ENCODE data around the gene GPR157.
"Not testable (repeated sequence)": the region's sequence is repeated elsewhere in the genome, so short reads cannot be mapped to it uniquely, and the experiment has no call there.

Gene GPR157

GRCh38 chr1:9129266-9130041 is 552 bp upstream of the GPR157 start:
- Mint-ChIP-seq H3K9me3 (no peaks in the 10 kb centered on the region), H3K36me3 (no peaks in the 10 kb centered on the region), H3K4me1 (peaks cover 37% of the 10 kb centered on the region), H3K4me3 (peak overlapping the region; percentile 46), H3K27ac (peak overlapping the region; percentile 42), H3K27me3 (no peaks in the 10 kb centered on the region)

- peaks cover 37% of the 10 kb centered on the region for H3K4me1 Mint-ChIP-seq
- H3K27ac Mint-ChIP-seq = peak overlapping the region; percentile 59
- H3K4me3 Mint-ChIP-seq = peak overlapping the region; percentile 88
- no peaks in the 10 kb centered on the region for H3K27me3 Mint-ChIP-seq
- H3K36me3 Mint-ChIP-seq = no peaks in the 10 kb centered on the region
- H3K9me3 Mint-ChIP-seq = no peaks in the 10 kb centered on the region
Observed at GRCh38 chr1:9128166-9128519, 759 bp downstream of the GPR157 start.

GRCh38 chr1:9127395-9128165 is 1.3 kb downstream of the GPR157 start:
- peak overlapping the region; percentile 59 for H3K27ac Mint-ChIP-seq
- no peaks in the 10 kb centered on the region for H3K9me3 Mint-ChIP-seq
- H3K4me1 Mint-ChIP-seq = peaks cover 40% of the 10 kb centered on the region
- no peaks in the 10 kb centered on the region for H3K27me3 Mint-ChIP-seq
- H3K4me3 Mint-ChIP-seq = peak overlapping the region; percentile 88
- no peaks in the 10 kb centered on the region for H3K36me3 Mint-ChIP-seq

- peaks cover 46% of the 10 kb centered on the region for H3K4me1 Mint-ChIP-seq
- H3K27me3 Mint-ChIP-seq = no peaks in the 10 kb centered on the region
- no peak overlapping the region for H3K27ac Mint-ChIP-seq
- H3K4me3 Mint-ChIP-seq = no peak overlapping the region
- no peaks in the 10 kb centered on the region for H3K36me3 Mint-ChIP-seq
- no peaks in the 10 kb centered on the region for H3K9me3 Mint-ChIP-seq
Observed at GRCh38 chr1:9126511-9126910, 2.4 kb downstream of the GPR157 start.

GRCh38 chr1:9125847-9126246 is 3.1 kb downstream of the GPR157 start:
- H3K9me3 Mint-ChIP-seq, H3K27me3 Mint-ChIP-seq, H3K27ac Mint-ChIP-seq, H3K36me3 Mint-ChIP-seq, H3K4me3 Mint-ChIP-seq: not testable (repeated sequence)
- H3K4me1 Mint-ChIP-seq = peaks cover 44% of the 10 kb centered on the region

GRCh38 chr1:9125325-9125724 is 3.6 kb downstream of the GPR157 start:
- H3K36me3 Mint-ChIP-seq = no peaks in the 10 kb centered on the region
- H3K27ac Mint-ChIP-seq = no peak overlapping the region
- peaks cover 44% of the 10 kb centered on the region for H3K4me1 Mint-ChIP-seq
- no peaks in the 10 kb centered on the region for H3K27me3 Mint-ChIP-seq
- no peaks in the 10 kb centered on the region for H3K9me3 Mint-ChIP-seq
- H3K4me3 Mint-ChIP-seq = no peak overlapping the region

- not testable (repeated sequence) for H3K4me3 Mint-ChIP-seq, H3K27me3 Mint-ChIP-seq, H3K9me3 Mint-ChIP-seq, H3K36me3 Mint-ChIP-seq, H3K27ac Mint-ChIP-seq
- H3K4me1 Mint-ChIP-seq = peaks cover 37% of the 10 kb centered on the region
Observed at GRCh38 chr1:9124389-9124788, 4.5 kb downstream of the GPR157 start.

- H3K27ac Mint-ChIP-seq, H3K4me3 Mint-ChIP-seq, H3K27me3 Mint-ChIP-seq, H3K9me3 Mint-ChIP-seq, H3K36me3 Mint-ChIP-seq: not testable (repeated sequence)
- peaks cover 41% of the 10 kb centered on the region for H3K4me1 Mint-ChIP-seq
Observed at GRCh38 chr1:9123665-9124064, 5.2 kb downstream of the GPR157 start.

GRCh38 chr1:9121496-9122409 is 7.1 kb downstream of the GPR157 start:
- Mint-ChIP-seq H3K36me3 (no peaks in the 10 kb centered on the region), H3K27ac (peak overlapping the region; percentile 65), H3K9me3 (no peaks in the 10 kb centered on the region), H3K27me3 (no peaks in the 10 kb centered on the region), H3K4me3 (peak overlapping the region; percentile 59), H3K4me1 (peaks cover 30% of the 10 kb centered on the region)

- Mint-ChIP-seq H3K4me1 (peaks cover 25% of the 10 kb centered on the region), H3K9me3 (no peaks in the 10 kb centered on the region), H3K4me3 (no peak overlapping the region), H3K36me3 (no peaks in the 10 kb centered on the region), H3K27me3 (no peaks in the 10 kb centered on the region), H3K27ac (no peak overlapping the region)
Observed at GRCh38 chr1:9120312-9120958, 8.5 kb downstream of the GPR157 start.

GRCh38 chr1:9119745-9120144 is 9.2 kb downstream of the GPR157 start:
- no peak overlapping the region for H3K4me3 Mint-ChIP-seq
- H3K27ac Mint-ChIP-seq = no peak overlapping the region
- no peaks in the 10 kb centered on the region for H3K9me3 Mint-ChIP-seq
- H3K4me1 Mint-ChIP-seq = peaks cover 18% of the 10 kb centered on the region
- no peaks in the 10 kb centered on the region for H3K27me3 Mint-ChIP-seq
- no peaks in the 10 kb centered on the region for H3K36me3 Mint-ChIP-seq

GRCh38 chr1:9118186-9118585 is 10.7 kb downstream of the GPR157 start:
- Mint-ChIP-seq H3K27ac (no peak overlapping the region), H3K4me1 (peaks cover 16% of the 10 kb centered on the region)

GRCh38 chr1:9115351-9116205 is 13.3 kb downstream of the GPR157 start:
- H3K9me3 Mint-ChIP-seq = no peaks in the 10 kb centered on the region
- no peak overlapping the region for H3K4me3 Mint-ChIP-seq
- no peak overlapping the region for H3K27ac Mint-ChIP-seq
- peaks cover 5% of the 10 kb centered on the region for H3K4me1 Mint-ChIP-seq
- H3K27me3 Mint-ChIP-seq = no peaks in the 10 kb centered on the region
- H3K36me3 Mint-ChIP-seq = no peaks in the 10 kb centered on the region

More at GRCh38 chr1:9118186-9118585, 10.7 kb downstream of the GPR157 start:
- no peaks in the 10 kb centered on the region for H3K36me3 Mint-ChIP-seq
- H3K9me3 Mint-ChIP-seq = no peaks in the 10 kb centered on the region
- H3K4me3 Mint-ChIP-seq = no peak overlapping the region
- no peaks in the 10 kb centered on the region for H3K27me3 Mint-ChIP-seq

GRCh38 chr1:9112961-9113880 is 15.7 kb downstream of the GPR157 start:
- Mint-ChIP-seq H3K4me3 (no peak overlapping the region), H3K36me3 (no peaks in the 10 kb centered on the region), H3K9me3 (no peaks in the 10 kb centered on the region), H3K4me1 (no peaks in the 10 kb centered on the region), H3K27ac (no peak overlapping the region), H3K27me3 (no peaks in the 10 kb centered on the region)

Data from activated naive CD4-positive, alpha-beta T cell treated with anti-CD3 and anti-CD28 coated beads, Interleukin-2, amount 50 U/mL, for 24 hours (primary cell).